HCT116 (cell line): ENCODE results near the gene KLK15. TPM values are rescaled to one million over a fixed set of nuclear protein-coding genes. Genes with fewer than 3 reads are reported as not detected.

Experiments
- ATAC-seq: fragments of 200-7000 bp; cut with Tn5 transposase; 2 replicates; pipeline ENCODE4 v1.9.1; 2020; ENCODE audit warnings: mild to moderate bottlenecking, moderate library complexity
- BruUV-seq: library from RNA; stranded (reverse); fragments of 400-500 nt; replicated peaks from 2 replicates; lab custom pipeline; 2021; lab: Mats Ljungman, UMichigan
- CTCF ChIA-PET: fragments of 300-600 bp; sonication (Branson Sonifier 250); formaldehyde crosslinking; loops from one replicate; lab custom pipeline; 2021; ENCODE audit warnings: antibody characterized with exemption; lab: Charles Lee
- POLR2A ChIA-PET: fragments of 300-600, 350-600 bp; sonication (Branson Sonifier 250); formaldehyde crosslinking; loops from one replicate; lab custom pipeline; 2021; ENCODE audit warnings: antibody characterized with exemption; lab: Charles Lee
- RAD21 ChIA-PET, 2 experiments: fragments of 300-600 bp; sonication (Branson Sonifier 250); formaldehyde crosslinking; loops; one replicate each; lab custom pipeline; 2023; ENCODE audit warnings: low total read pairs in 2 of 2; ENCODE audit not compliant: uncharacterized antibody in 2 of 2, unreplicated experiment in 2 of 2, low non-redundant PET in 1 of 2; lab: Charles Lee
- DNase-seq: peaks from one replicate; pipeline ENCODE4 v3.0.0-alpha.2; 2010; ENCODE audit warnings: low read depth, low spot score
- H2AFZ ChIP-seq: fragments of 200-600 bp; shearing (Covaris generic), sonication (generic); 2 replicates; pipeline ENCODE4 v1.6.1; 2017; ENCODE audit warnings: low read depth, mixed run types, mixed read lengths, antibody characterized with exemption, low read length; ENCODE audit not compliant: poor library complexity, severe bottlenecking
- H3K27ac ChIP-seq: 2 replicates; pipeline ENCODE4 v1.5.1; 2012; ENCODE audit warnings: low read depth, low read length
- H3K27me3 ChIP-seq: fragments of 200-600 bp; sonication (generic); 2 replicates; pipeline ENCODE4 v1.6.1; 2016; ENCODE audit warnings: mixed run types, low read length, mixed read lengths; ENCODE audit not compliant: insufficient read depth
- H3K36me3 ChIP-seq, 2 experiments: fragments of 200-500 bp in 1 of 2; fragments of 200-600 bp in 1 of 2; sonication (Bioruptor generic) in 1 of 2; sonication (generic) in 1 of 2; 2 replicates each; pipeline versions ENCODE4 v1.5.1 to v1.6.1; 2014 to 2016; ENCODE audit warnings: low read length in 2 of 2, inconsistent platforms in 1 of 2, mixed read lengths in 1 of 2, mixed run types in 1 of 2; ENCODE audit not compliant: insufficient read depth in 2 of 2, control insufficient read depth in 1 of 2
- H3K4me1 ChIP-seq, 2 experiments: fragments of 200-600 bp in 1 of 2; sonication (generic) in 1 of 2; 2 replicates each; pipeline versions ENCODE4 v1.5.1 to v1.6.1; 2012 to 2017; ENCODE audit warnings: low read length in 2 of 2, inconsistent platforms in 1 of 2, mild to moderate bottlenecking in 1 of 2, mixed read lengths in 1 of 2, mixed run types in 1 of 2, moderate library complexity in 1 of 2; ENCODE audit not compliant: insufficient read depth in 2 of 2, control insufficient read depth in 1 of 2
- H3K4me2 ChIP-seq: fragments of 200-600 bp; sonication (generic); 2 replicates; pipeline ENCODE4 v1.6.1; 2017; ENCODE audit warnings: mixed run types, low read length, mixed read lengths
- H3K4me3 ChIP-seq, 2 experiments: fragments of 200-600 bp in 1 of 2; sonication (generic) in 1 of 2; replicated peaks in 1 of 2; 2 replicates each; pipeline ENCODE4 v1.5.1; 2011 to 2016; ENCODE audit warnings: low read length in 2 of 2, control low read depth in 1 of 2, low read depth in 1 of 2, mild to moderate bottlenecking in 1 of 2, mixed read lengths in 1 of 2, mixed run types in 1 of 2
- H3K79me2 ChIP-seq: fragments of 200-600 bp; sonication (generic); 2 replicates; pipeline ENCODE4 v1.6.1; 2017; ENCODE audit warnings: mild to moderate bottlenecking, mixed run types, low read length, moderate library complexity, mixed read lengths; ENCODE audit not compliant: insufficient read depth
- H3K9ac ChIP-seq: fragments of 200-600 bp; sonication (generic); 2 replicates; pipeline ENCODE4 v1.6.1; 2016; ENCODE audit warnings: low read length, mixed read lengths
- H3K9me2 ChIP-seq: fragments of 200-600 bp; sonication (generic), shearing (Covaris generic); 2 replicates; pipeline ENCODE4 v1.6.1; 2017; ENCODE audit warnings: mixed run types, mild to moderate bottlenecking, moderate library complexity; ENCODE audit not compliant: insufficient read depth
- H3K9me3 ChIP-seq, 2 experiments: fragments of 200-500 bp in 1 of 2; fragments of 200-600 bp in 1 of 2; sonication (Bioruptor generic) in 1 of 2; sonication (generic) in 1 of 2; 2 replicates each; pipeline ENCODE4 v1.6.1; 2014 to 2017; ENCODE audit warnings: low read length in 2 of 2, mixed read lengths in 2 of 2, inconsistent platforms in 1 of 2, low read depth in 1 of 2, mild to moderate bottlenecking in 1 of 2, mixed run types in 1 of 2, moderate library complexity in 1 of 2; ENCODE audit not compliant: control insufficient read depth in 1 of 2, insufficient read depth in 1 of 2
- H4K20me1 ChIP-seq: fragments of 200-600 bp; sonication (generic), shearing (Covaris generic); 2 replicates; pipeline ENCODE4 v1.6.1; 2017; ENCODE audit warnings: mixed run types, mild to moderate bottlenecking, moderate library complexity; ENCODE audit not compliant: insufficient read depth
- EGR1 ChIP-seq: IDR thresholded peaks from 2 replicates; pipeline ENCODE4 v1.6.1; 2012; ENCODE audit warnings: low read depth
- POLR2AphosphoS5 ChIP-seq: IDR thresholded peaks from 2 replicates; pipeline ENCODE4 v1.6.1; 2011; ENCODE audit warnings: mild to moderate bottlenecking, low read depth, low read length, moderate library complexity
- REST ChIP-seq: IDR thresholded peaks from 2 replicates; pipeline ENCODE4 v1.6.1; 2012; ENCODE audit warnings: low read depth
- SP1 ChIP-seq: IDR thresholded peaks from 2 replicates; pipeline ENCODE4 v1.6.1; 2012; ENCODE audit warnings: low read depth
- ZFX ChIP-seq: fragments of 450-650 bp; IDR thresholded peaks from 2 replicates; pipeline ENCODE4 v1.6.1; 2017
- intact Hi-C: fragments of 100-400 bp; cut with micrococcal nuclease; formaldehyde crosslinking; loops from 2 replicates; pipeline ENCODE4 v1.10.0; 2022
- total RNA-seq: library from RNA; stranded (reverse); gene quantifications from one replicate; pipeline ENCODE4 v1.2.1, GENCODE V29; 2021; ENCODE audit not compliant: unreplicated experiment
- TF ChIP-seq, protein P1 (sequence below), 3 experiments: fragments of 200-600 bp in 1 of 3; sonication (generic) in 1 of 3; IDR thresholded peaks in 2 of 3; conservative IDR thresholded peaks in 1 of 3; 2 replicates each; pipeline ENCODE4 v1.5.1; 2012 to 2017; ENCODE audit warnings: low read depth in 2 of 3, low read length in 2 of 3, antibody characterized with exemption in 1 of 3, borderline replicate concordance in 1 of 3, control low read depth in 1 of 3, mild to moderate bottlenecking in 1 of 3, mixed read lengths in 1 of 3, mixed run types in 1 of 3, moderate library complexity in 1 of 3; ENCODE audit not compliant: insufficient read depth in 1 of 3

KLK15 gene
- total RNA-seq, 1 experiment from 2014 or later: not detected

DNA sequence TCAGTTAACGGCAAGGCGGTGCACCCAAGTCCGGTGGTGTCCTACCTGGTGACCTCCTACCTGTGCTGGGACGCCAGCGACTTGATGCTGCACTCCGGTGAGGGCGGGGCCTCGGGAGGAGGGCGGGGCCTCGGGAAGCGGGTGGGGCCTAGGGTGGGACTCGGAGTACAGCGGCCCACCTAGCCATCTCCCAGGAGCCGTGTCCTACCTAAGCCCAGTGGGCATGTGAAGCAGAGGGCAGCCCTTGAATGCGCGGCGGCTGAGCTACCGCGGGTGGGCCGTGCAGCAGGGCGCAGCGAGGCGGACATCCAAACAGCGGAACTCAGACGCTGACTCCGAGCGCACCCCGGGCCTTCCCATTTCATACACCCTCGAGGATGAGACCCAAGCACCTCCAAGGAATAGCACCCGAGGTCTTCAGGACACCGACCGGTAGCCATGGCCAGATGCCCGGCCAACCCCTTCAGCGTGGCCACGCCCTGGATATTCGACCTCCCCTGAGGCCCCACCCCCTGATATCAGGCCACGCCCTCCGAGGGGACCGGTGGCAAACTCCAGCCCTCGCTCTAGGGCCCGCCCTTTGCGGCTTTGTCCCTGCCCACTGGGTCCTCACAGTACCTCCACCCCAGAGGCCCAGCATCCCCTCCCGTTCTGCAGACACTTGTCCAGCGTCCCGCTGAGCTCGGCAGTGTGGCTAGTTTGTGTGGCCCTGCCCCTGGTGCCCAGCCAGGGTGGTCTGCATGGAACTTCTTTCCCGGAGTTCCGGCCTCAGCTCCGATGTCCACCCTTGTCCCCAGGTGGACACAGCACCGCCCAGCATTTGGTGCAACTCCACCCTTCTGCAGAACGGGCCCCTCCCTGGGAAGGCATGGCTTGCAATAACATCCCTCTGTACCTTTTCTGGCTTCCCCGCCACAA is 15.2 kb downstream of the KLK15 start:
- no TSS peak for BruUV-seq
- H3K79me2 ChIP-seq: no peaks in the 10 kb centered on the region
- RAD21 ChIA-PET: no interaction called here
- no peaks in the 10 kb centered on the region for H4K20me1 ChIP-seq
- DNase-seq (peak; percentile 48), ATAC-seq (peak; percentile 93)
- intact Hi-C loops: no loop called here
- H3K4me2 ChIP-seq: peak overlapping the region; percentile 94
- H3K9ac ChIP-seq: peak overlapping the region; percentile 41; the same call in 1 of the 2 replicates
- peak overlapping the region; percentile 59; the same call in 1 of the 2 replicates for H3K27ac ChIP-seq
- TF ChIP-seq, protein P1, sequence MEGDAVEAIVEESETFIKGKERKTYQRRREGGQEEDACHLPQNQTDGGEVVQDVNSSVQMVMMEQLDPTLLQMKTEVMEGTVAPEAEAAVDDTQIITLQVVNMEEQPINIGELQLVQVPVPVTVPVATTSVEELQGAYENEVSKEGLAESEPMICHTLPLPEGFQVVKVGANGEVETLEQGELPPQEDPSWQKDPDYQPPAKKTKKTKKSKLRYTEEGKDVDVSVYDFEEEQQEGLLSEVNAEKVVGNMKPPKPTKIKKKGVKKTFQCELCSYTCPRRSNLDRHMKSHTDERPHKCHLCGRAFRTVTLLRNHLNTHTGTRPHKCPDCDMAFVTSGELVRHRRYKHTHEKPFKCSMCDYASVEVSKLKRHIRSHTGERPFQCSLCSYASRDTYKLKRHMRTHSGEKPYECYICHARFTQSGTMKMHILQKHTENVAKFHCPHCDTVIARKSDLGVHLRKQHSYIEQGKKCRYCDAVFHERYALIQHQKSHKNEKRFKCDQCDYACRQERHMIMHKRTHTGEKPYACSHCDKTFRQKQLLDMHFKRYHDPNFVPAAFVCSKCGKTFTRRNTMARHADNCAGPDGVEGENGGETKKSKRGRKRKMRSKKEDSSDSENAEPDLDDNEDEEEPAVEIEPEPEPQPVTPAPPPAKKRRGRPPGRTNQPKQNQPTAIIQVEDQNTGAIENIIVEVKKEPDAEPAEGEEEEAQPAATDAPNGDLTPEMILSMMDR (IDR thresholded peaks at IDR 0.05 in 2 of 3, conservative IDR thresholded peaks at IDR 0.05 in 1 of 3; ENCODE audit: borderline replicate concordance in 1 of 3, insufficient read depth in 1 of 3, low read depth in 2 of 3, low read length in 2 of 3): no peak
- TF ChIP-seq REST (no peak), ZFX (no peak), POLR2AphosphoS5 (peak; percentile 54; the same call in 1 of the 2 replicates), SP1 (no peak), EGR1 (no peak)
- H2AFZ ChIP-seq: peak overlapping the region; percentile 92
- POLR2A ChIA-PET: interaction anchor here (1.0 kb wide), 1 partner anchor 14 kb away, joined by 3 read pairs; no protein-coding TSS in a partner anchor
- CTCF ChIA-PET: no interaction called here
- peaks cover 0 to 7% of the 10 kb centered on the region in 2 experiments; a peak in 1 of 4 replicates for H3K9me3 ChIP-seq
- H3K36me3 ChIP-seq: no peaks in the 10 kb centered on the region
- peaks cover 24 to 46% of the 10 kb centered on the region in 2 experiments for H3K4me1 ChIP-seq
- H3K9me2 ChIP-seq: no peaks in the 10 kb centered on the region
- no peaks in the 10 kb centered on the region for H3K27me3 ChIP-seq
- peak overlapping the region; percentile 51 to 64 for H3K4me3 ChIP-seq
